ENCODE measurements around the gene YTHDF2. TPM values are rescaled to one million over a fixed set of nuclear protein-coding genes. Genes with fewer than 3 reads are reported as not detected.
A peak's percentile ranks its signal among the peaks of the same experiment; 100 is the strongest.

Gene YTHDF2
- total RNA-seq, 1 experiment from 2014 or later, result 97.3 TPM

DNA sequence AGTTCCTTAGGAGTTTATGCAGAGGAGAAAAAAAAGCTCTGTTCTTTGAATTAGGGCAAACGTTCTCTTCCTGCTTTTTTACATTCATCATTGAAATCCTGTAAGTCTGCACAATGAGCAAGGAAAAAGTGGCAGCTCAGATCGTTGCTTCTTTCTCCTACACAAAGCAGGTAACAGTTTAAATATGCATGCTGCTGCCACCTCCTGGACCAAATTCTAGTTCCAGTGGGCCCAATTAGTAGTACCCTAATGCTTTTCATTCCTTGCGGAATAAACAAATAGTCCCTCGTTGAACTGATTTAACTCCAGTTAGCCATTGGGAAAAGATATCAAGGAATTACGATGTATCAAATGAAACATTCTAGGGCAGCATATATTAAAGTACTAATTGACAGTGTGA, 20.1 kb downstream of the YTHDF2 start:
- TF ChIP-seq TCF7L2 (IDR thresholded peaks at IDR 0.05; ENCODE audit: low read depth, low read length) (no peak), SIN3A (IDR thresholded peaks at IDR 0.05; ENCODE audit: borderline replicate concordance, insufficient read depth, low read depth, low read length) (no peak), POLR2AphosphoS5 (IDR thresholded peaks at IDR 0.05; ENCODE audit: low read depth, low read length) (no peak)
- TF ChIP-seq, protein P1, sequence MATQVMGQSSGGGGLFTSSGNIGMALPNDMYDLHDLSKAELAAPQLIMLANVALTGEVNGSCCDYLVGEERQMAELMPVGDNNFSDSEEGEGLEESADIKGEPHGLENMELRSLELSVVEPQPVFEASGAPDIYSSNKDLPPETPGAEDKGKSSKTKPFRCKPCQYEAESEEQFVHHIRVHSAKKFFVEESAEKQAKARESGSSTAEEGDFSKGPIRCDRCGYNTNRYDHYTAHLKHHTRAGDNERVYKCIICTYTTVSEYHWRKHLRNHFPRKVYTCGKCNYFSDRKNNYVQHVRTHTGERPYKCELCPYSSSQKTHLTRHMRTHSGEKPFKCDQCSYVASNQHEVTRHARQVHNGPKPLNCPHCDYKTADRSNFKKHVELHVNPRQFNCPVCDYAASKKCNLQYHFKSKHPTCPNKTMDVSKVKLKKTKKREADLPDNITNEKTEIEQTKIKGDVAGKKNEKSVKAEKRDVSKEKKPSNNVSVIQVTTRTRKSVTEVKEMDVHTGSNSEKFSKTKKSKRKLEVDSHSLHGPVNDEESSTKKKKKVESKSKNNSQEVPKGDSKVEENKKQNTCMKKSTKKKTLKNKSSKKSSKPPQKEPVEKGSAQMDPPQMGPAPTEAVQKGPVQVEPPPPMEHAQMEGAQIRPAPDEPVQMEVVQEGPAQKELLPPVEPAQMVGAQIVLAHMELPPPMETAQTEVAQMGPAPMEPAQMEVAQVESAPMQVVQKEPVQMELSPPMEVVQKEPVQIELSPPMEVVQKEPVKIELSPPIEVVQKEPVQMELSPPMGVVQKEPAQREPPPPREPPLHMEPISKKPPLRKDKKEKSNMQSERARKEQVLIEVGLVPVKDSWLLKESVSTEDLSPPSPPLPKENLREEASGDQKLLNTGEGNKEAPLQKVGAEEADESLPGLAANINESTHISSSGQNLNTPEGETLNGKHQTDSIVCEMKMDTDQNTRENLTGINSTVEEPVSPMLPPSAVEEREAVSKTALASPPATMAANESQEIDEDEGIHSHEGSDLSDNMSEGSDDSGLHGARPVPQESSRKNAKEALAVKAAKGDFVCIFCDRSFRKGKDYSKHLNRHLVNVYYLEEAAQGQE (IDR thresholded peaks at IDR 0.05; ENCODE audit: insufficient read depth in 1 of 2, low read depth in 2 of 2, low read length in 1 of 2), result no peak
- Histone ChIP-seq H3K36me3 (ENCODE audit: control insufficient read depth, insufficient read depth, low read length) (peaks cover 21% of the 10 kb centered on the region), H3K4me1 (ENCODE audit: control insufficient read depth, insufficient read depth, low read length) (no peaks in the 10 kb centered on the region), H3K27ac (ENCODE audit: low read length) (no peak overlapping the region), H3K27me3 (ENCODE audit: control insufficient read depth, insufficient read depth, low read length) (no peaks in the 10 kb centered on the region), H3K9me3 (ENCODE audit: control insufficient read depth, insufficient read depth, low read depth, low read length) (no peaks in the 10 kb centered on the region), H3K4me3 (ENCODE audit: low read depth in 2 of 2, low read length in 2 of 2) (no peak overlapping the region)
- intact Hi-C loops (cut with micrococcal nuclease; ENCODE audit: unreplicated experiment), result no loop called here
- in situ Hi-C loops (cut with HindIII; ENCODE audit: low pct_unique_long_range_greater_than_20kb, low sequenced_read_pairs), result no loop called here
- ChIA-PET POLR2A (interaction anchor here (0.8 kb wide), 1 partner anchor 11 kb away, joined by 17 read pairs; no protein-coding TSS in a partner anchor), CTCF (no interaction called here)
- TSS peak; percentile 48 for BruUV-seq (replicated peaks)
- no peak for ATAC-seq
- DNase-seq (ENCODE audit: low read depth, low spot score), result no peak

DNA sequence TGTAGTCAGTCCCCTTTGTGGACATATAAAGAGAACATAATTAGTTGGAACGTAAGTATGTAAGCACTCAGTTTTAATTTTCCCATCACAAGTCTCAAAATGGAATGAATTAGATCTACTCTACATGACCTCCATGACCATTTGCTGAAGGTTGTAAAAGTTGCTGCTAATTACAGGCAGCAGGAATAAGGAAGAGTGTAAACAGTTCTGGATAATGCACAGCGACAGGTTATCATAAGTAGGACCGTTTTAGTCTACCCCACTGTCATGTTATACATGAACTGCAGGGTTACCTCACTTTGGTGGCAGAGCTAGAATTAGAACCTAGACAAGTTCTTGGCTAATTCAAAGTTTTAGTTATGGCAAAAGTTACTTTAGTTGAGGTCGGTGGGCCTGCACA, 21.7 kb downstream of the YTHDF2 start:
- no peak for ATAC-seq
- in situ Hi-C loops (cut with HindIII; ENCODE audit: low pct_unique_long_range_greater_than_20kb, low sequenced_read_pairs) (no loop called here), intact Hi-C loops (cut with micrococcal nuclease; ENCODE audit: unreplicated experiment) (no loop called here)
- H3K4me3 ChIP-seq (ENCODE audit: low read depth in 2 of 2, low read length in 2 of 2), result no peak overlapping the region
- no peaks in the 10 kb centered on the region for H3K4me1 ChIP-seq (ENCODE audit: control insufficient read depth, insufficient read depth, low read length)
- no peaks in the 10 kb centered on the region for H3K9me3 ChIP-seq (ENCODE audit: control insufficient read depth, insufficient read depth, low read depth, low read length)
- H3K27ac ChIP-seq (ENCODE audit: low read length), result no peak overlapping the region
- ChIA-PET POLR2A (no interaction called here), CTCF (no interaction called here)
- TF ChIP-seq, protein P2, sequence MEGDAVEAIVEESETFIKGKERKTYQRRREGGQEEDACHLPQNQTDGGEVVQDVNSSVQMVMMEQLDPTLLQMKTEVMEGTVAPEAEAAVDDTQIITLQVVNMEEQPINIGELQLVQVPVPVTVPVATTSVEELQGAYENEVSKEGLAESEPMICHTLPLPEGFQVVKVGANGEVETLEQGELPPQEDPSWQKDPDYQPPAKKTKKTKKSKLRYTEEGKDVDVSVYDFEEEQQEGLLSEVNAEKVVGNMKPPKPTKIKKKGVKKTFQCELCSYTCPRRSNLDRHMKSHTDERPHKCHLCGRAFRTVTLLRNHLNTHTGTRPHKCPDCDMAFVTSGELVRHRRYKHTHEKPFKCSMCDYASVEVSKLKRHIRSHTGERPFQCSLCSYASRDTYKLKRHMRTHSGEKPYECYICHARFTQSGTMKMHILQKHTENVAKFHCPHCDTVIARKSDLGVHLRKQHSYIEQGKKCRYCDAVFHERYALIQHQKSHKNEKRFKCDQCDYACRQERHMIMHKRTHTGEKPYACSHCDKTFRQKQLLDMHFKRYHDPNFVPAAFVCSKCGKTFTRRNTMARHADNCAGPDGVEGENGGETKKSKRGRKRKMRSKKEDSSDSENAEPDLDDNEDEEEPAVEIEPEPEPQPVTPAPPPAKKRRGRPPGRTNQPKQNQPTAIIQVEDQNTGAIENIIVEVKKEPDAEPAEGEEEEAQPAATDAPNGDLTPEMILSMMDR (IDR thresholded peaks at IDR 0.05), result no peak
- TF ChIP-seq, protein P1 (IDR thresholded peaks at IDR 0.05; ENCODE audit: insufficient read depth in 1 of 2, low read depth in 2 of 2, low read length in 1 of 2), result no peak
- no peak for TF ChIP-seq SIN3A (IDR thresholded peaks at IDR 0.05; ENCODE audit: borderline replicate concordance, insufficient read depth, low read depth, low read length)
- no peak for TF ChIP-seq TCF7L2 (IDR thresholded peaks at IDR 0.05; ENCODE audit: low read depth, low read length)
- no peak for TF ChIP-seq POLR2AphosphoS5 (IDR thresholded peaks at IDR 0.05; ENCODE audit: low read depth, low read length)
- no peak for DNase-seq (ENCODE audit: low read depth, low spot score)
- BruUV-seq (replicated peaks), result no TSS peak
- no peaks in the 10 kb centered on the region for H3K27me3 ChIP-seq (ENCODE audit: control insufficient read depth, insufficient read depth, low read length)
- peaks cover 21% of the 10 kb centered on the region for H3K36me3 ChIP-seq (ENCODE audit: control insufficient read depth, insufficient read depth, low read length)

Measured in Panc1 (cell line).